ENCODE data around the gene PPP1R12A.

PPP1R12A gene

GRCh38 chr12:79766705-79767464 lies 168.0 kb downstream of the PPP1R12A start:
- DNase-seq, result no peak

- no peak for DNase-seq
These were observed 169.7 kb downstream of the PPP1R12A start for GRCh38 chr12:79765157-79765556.

- no peak for DNase-seq
These were observed 170.3 kb downstream of the PPP1R12A start for GRCh38 chr12:79764641-79765040.

- no peak for DNase-seq
These were observed 171.0 kb downstream of the PPP1R12A start for GRCh38 chr12:79763766-79764452.

GRCh38 chr12:79761341-79761740 lies 173.6 kb downstream of the PPP1R12A start:
- no peak for DNase-seq

GRCh38 chr12:79747274-79747673 lies 187.6 kb downstream of the PPP1R12A start:
- no peak for DNase-seq

- DNase-seq, result no peak
These were observed 196.8 kb downstream of the PPP1R12A start for GRCh38 chr12:79737875-79738718.

- DNase-seq, result no peak
These were observed 202.3 kb downstream of the PPP1R12A start for GRCh38 chr12:79732638-79733037.

GRCh38 chr12:79725987-79726386 lies 208.9 kb downstream of the PPP1R12A start:
- DNase-seq, result no peak

Measured in left hindlimb (tissue), 1 donor.